ENCODE measurements around the gene ANKS1B. TPM values are rescaled to one million over a fixed set of nuclear protein-coding genes. Genes with fewer than 3 reads are reported as not detected.

The ANKS1B gene
- polyA plus RNA-seq, 3 donors, result not detected

DNA sequence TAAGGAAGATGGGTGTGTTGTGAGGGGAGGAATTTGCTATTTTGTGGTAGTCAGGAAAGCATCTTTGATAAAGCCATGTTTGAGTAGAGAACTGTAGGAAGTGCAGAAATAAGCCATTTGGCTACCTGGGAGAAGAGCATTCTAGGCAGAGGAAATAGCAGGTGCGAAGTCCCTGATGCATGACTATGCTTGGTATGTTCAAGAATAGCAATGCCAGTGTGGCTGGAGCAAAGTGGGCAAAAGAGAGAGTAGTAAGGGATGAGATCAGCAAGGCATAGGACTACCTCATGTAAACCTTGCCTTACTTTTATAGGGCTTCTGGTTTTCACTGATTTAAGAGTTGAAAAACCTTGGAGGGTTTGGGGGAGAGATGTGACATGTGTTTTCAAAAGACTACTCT is 702.6 kb downstream of the ANKS1B start:
- WGBS (ENCODE audit: insufficient coverage), result 78% methylated on average over 1 of the region's 1 CpG
- H2AFZ ChIP-seq (ENCODE audit: insufficient read depth, low read depth, low read length, poor library complexity, severe bottlenecking), result no peak overlapping the region

DNA sequence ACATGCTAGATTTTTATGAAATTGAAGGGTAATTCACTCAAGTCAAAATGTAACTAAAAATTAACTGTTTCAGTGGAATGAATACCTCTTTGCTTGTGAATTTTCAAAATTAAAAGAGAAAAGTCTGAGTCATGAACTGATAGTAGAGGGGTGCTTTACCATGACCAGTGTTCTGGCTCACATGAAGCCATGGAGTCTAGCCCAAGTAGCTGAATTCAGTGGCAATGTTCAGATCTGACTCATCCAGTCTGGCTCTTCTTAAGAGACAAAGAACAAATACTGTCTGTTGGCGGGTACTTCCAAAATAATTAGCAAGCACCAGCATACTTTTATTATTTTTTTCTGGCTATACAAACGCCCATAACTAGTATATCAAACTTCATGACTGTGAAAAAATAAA is 703.5 kb downstream of the ANKS1B start:
- H3K4me2 ChIP-seq (replicated peaks; ENCODE audit: extremely low read depth, low read length, poor library complexity, severe bottlenecking), result no peak overlapping the region
- intact Hi-C loops (cut with micrococcal nuclease), result no loop called here
- no peak overlapping the region for H3K4me3 ChIP-seq (replicated peaks in 1 of 3; ENCODE audit: low read depth in 2 of 3, low read length in 3 of 3)
- no peaks in the 10 kb centered on the region for H3K27me3 ChIP-seq (ENCODE audit: control insufficient read depth in 2 of 2, insufficient read depth in 2 of 2, low read length in 2 of 2)
- Mint-ChIP-seq H3K4me3 (no peak overlapping the region), H3K36me3 (no peaks in the 10 kb centered on the region), H3K27me3 (ENCODE audit: low read depth in 3 of 3) (no peaks in the 10 kb centered on the region), H3K4me1 (no peaks in the 10 kb centered on the region), H3K27ac (no peak overlapping the region), H3K9me3 (peaks cover 0 to 8% (median 3%) of the 10 kb centered on the region in 7 donors)
- no peak for TF ChIP-seq CTCF (IDR thresholded peaks at IDR 0.05)
- no peaks in the 10 kb centered on the region for H3K79me2 ChIP-seq (ENCODE audit: insufficient read depth, low read length)
- no peaks in the 10 kb centered on the region for H3K36me3 ChIP-seq (replicated peaks in 1 of 2; ENCODE audit: control insufficient read depth in 1 of 2, insufficient read depth in 2 of 2, low read length in 2 of 2)
- no peaks in the 10 kb centered on the region for H4K20me1 ChIP-seq (ENCODE audit: insufficient read depth, low read length)
- peaks cover 2 to 8% of the 10 kb centered on the region in 2 donors for H3K9me3 ChIP-seq (replicated peaks in 1 of 2; ENCODE audit: control insufficient read depth in 1 of 2, insufficient read depth in 1 of 2, low read length in 2 of 2)
- H3K9ac ChIP-seq (ENCODE audit: insufficient read depth, low read length, poor library complexity, severe bottlenecking), result no peak overlapping the region
- no CpG with 5 or more reads among the region's 2 CpGs for WGBS (ENCODE audit: insufficient coverage)
- no peak for DNase-seq
- H3K4me1 ChIP-seq (ENCODE audit: control insufficient read depth in 1 of 2, insufficient read depth in 2 of 2, low read length in 2 of 2), result no peaks in the 10 kb centered on the region
- H2AFZ ChIP-seq (ENCODE audit: insufficient read depth, low read depth, low read length, poor library complexity, severe bottlenecking), result no peak overlapping the region
- H3K27ac ChIP-seq (ENCODE audit: low read depth in 1 of 2, low read length in 2 of 2), result no peak overlapping the region

More for the DNA sequence above, 702.6 kb downstream of the ANKS1B start:
- Mint-ChIP-seq H3K4me3 (no peak overlapping the region), H3K27me3 (ENCODE audit: low read depth in 3 of 3) (no peaks in the 10 kb centered on the region), H3K27ac (no peak overlapping the region), H3K9me3 (peaks cover 0 to 14% (median 7%) of the 10 kb centered on the region in 7 donors), H3K4me1 (no peaks in the 10 kb centered on the region), H3K36me3 (no peaks in the 10 kb centered on the region)
- Histone ChIP-seq H3K27me3 (ENCODE audit: control insufficient read depth in 2 of 2, insufficient read depth in 2 of 2, low read length in 2 of 2) (no peaks in the 10 kb centered on the region), H3K79me2 (ENCODE audit: insufficient read depth, low read length) (no peaks in the 10 kb centered on the region), H3K27ac (ENCODE audit: low read depth in 1 of 2, low read length in 2 of 2) (no peak overlapping the region), H4K20me1 (ENCODE audit: insufficient read depth, low read length) (no peaks in the 10 kb centered on the region), H3K4me2 (replicated peaks; ENCODE audit: extremely low read depth, low read length, poor library complexity, severe bottlenecking) (no peak overlapping the region), H3K9me3 (replicated peaks in 1 of 2; ENCODE audit: control insufficient read depth in 1 of 2, insufficient read depth in 1 of 2, low read length in 2 of 2) (peaks cover 8 to 16% of the 10 kb centered on the region in 2 donors), H3K4me3 (replicated peaks in 1 of 3; ENCODE audit: low read depth in 2 of 3, low read length in 3 of 3) (no peak overlapping the region), H3K4me1 (ENCODE audit: control insufficient read depth in 1 of 2, insufficient read depth in 2 of 2, low read length in 2 of 2) (no peaks in the 10 kb centered on the region), H3K9ac (ENCODE audit: insufficient read depth, low read length, poor library complexity, severe bottlenecking) (no peak overlapping the region), H3K36me3 (replicated peaks in 1 of 2; ENCODE audit: control insufficient read depth in 1 of 2, insufficient read depth in 2 of 2, low read length in 2 of 2) (no peaks in the 10 kb centered on the region)
- TF ChIP-seq CTCF (IDR thresholded peaks at IDR 0.05), result no peak
- no peak for DNase-seq
- intact Hi-C loops (cut with micrococcal nuclease), result no loop called here

Measured in CD14-positive monocyte (primary cell).